ENCODE data around the gene TEX2. TPM values are rescaled to one million over a fixed set of nuclear protein-coding genes. Genes with fewer than 3 reads are reported as not detected.
A peak's percentile ranks its signal among the peaks of the same experiment; 100 is the strongest.
"Not testable (repeated sequence)": the region's sequence is repeated elsewhere in the genome, so short reads cannot be mapped to it uniquely, and the experiment has no call there.

Gene TEX2
- total RNA-seq, 1 donor from 2014 or later = 58.0 TPM

DNA sequence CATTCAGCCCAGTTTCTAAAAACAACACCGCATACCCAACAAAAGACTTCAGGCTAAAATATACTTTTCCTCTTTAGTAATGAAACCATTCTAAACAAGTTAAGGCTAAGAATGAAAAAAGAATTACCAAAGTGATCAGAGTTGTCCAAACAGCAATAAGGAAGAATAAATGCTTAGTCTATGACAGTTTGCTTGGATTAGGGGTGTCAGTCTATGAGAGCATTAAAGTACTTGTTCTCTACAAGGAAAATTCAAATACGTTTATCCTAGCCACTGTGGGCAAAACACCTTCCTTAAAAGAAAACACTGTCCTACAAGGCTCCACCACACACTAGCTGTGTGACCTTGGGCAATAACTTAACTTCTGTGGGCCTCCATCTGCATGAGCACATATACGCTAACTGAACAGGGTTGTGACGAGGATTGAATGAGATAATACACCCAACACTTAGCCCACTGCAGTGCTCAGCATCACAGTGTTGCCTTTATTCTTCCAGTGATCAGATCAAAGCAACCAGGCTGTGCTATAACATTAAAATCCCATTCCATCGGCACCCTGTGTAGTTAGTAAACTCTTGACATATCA, 53.6 kb downstream of the TEX2 start:
- TF ChIP-seq, protein P1, sequence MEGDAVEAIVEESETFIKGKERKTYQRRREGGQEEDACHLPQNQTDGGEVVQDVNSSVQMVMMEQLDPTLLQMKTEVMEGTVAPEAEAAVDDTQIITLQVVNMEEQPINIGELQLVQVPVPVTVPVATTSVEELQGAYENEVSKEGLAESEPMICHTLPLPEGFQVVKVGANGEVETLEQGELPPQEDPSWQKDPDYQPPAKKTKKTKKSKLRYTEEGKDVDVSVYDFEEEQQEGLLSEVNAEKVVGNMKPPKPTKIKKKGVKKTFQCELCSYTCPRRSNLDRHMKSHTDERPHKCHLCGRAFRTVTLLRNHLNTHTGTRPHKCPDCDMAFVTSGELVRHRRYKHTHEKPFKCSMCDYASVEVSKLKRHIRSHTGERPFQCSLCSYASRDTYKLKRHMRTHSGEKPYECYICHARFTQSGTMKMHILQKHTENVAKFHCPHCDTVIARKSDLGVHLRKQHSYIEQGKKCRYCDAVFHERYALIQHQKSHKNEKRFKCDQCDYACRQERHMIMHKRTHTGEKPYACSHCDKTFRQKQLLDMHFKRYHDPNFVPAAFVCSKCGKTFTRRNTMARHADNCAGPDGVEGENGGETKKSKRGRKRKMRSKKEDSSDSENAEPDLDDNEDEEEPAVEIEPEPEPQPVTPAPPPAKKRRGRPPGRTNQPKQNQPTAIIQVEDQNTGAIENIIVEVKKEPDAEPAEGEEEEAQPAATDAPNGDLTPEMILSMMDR (IDR thresholded peaks at IDR 0.05; ENCODE audit: borderline replicate concordance) = no peak
- no peak for DNase-seq
- intact Hi-C loops (cut with micrococcal nuclease) = no loop called here
- Histone ChIP-seq H3K9me3 (replicated peaks) (no peaks in the 10 kb centered on the region), H3K27me3 (ENCODE audit: low read depth) (no peaks in the 10 kb centered on the region), H3K27ac (replicated peaks) (peak overlapping the region; percentile 49), H3K4me1 (peaks cover 41% of the 10 kb centered on the region), H3K36me3 (peaks cover 27% of the 10 kb centered on the region), H3K4me3 (no peak overlapping the region)

- intact Hi-C loops (cut with micrococcal nuclease); H3K27me3 ChIP-seq (ENCODE audit: low read depth); H3K4me3 ChIP-seq; DNase-seq; H3K9me3 ChIP-seq (replicated peaks): not testable (repeated sequence)
- H3K27ac ChIP-seq (replicated peaks) = peak overlapping the region; percentile 49
- H3K36me3 ChIP-seq = peaks cover 23% of the 10 kb centered on the region
- peaks cover 40% of the 10 kb centered on the region for H3K4me1 ChIP-seq
These were observed 54.4 kb downstream of the TEX2 start for GRCh38 chr17:64208656-64209055.

GRCh38 chr17:64205804-64206203, 57.3 kb downstream of the TEX2 start:
- intact Hi-C loops (cut with micrococcal nuclease) = no loop called here
- TF ChIP-seq, protein P1 (IDR thresholded peaks at IDR 0.05; ENCODE audit: borderline replicate concordance) = no peak
- Histone ChIP-seq H3K4me3 (no peak overlapping the region), H3K27ac (replicated peaks) (no peak overlapping the region), H3K4me1 (peaks cover 60% of the 10 kb centered on the region), H3K27me3 (ENCODE audit: low read depth) (no peaks in the 10 kb centered on the region), H3K9me3 (replicated peaks) (no peaks in the 10 kb centered on the region), H3K36me3 (no peaks in the 10 kb centered on the region)
- no peak for DNase-seq

- intact Hi-C loops (cut with micrococcal nuclease) = no loop called here
- Histone ChIP-seq H3K4me3 (no peak overlapping the region), H3K27ac (replicated peaks) (peak overlapping the region; percentile 62), H3K4me1 (peaks cover 61% of the 10 kb centered on the region), H3K27me3 (ENCODE audit: low read depth) (no peaks in the 10 kb centered on the region), H3K9me3 (replicated peaks) (no peaks in the 10 kb centered on the region), H3K36me3 (no peaks in the 10 kb centered on the region)
- TF ChIP-seq, protein P1 (IDR thresholded peaks at IDR 0.05; ENCODE audit: borderline replicate concordance) = no peak
- DNase-seq = no peak
These were observed 59.4 kb downstream of the TEX2 start for GRCh38 chr17:64203630-64204029.

- H3K36me3 ChIP-seq = no peaks in the 10 kb centered on the region
- DNase-seq = no peak
- intact Hi-C loops (cut with micrococcal nuclease) = no loop called here
- peaks cover 2% of the 10 kb centered on the region for H3K9me3 ChIP-seq (replicated peaks)
- H3K4me3 ChIP-seq = no peak overlapping the region
- H3K27me3 ChIP-seq (ENCODE audit: low read depth) = no peaks in the 10 kb centered on the region
- TF ChIP-seq, protein P1 (IDR thresholded peaks at IDR 0.05; ENCODE audit: borderline replicate concordance) = no peak
- H3K27ac ChIP-seq (replicated peaks) = peak overlapping the region; percentile 62
- H3K4me1 ChIP-seq = peaks cover 61% of the 10 kb centered on the region
These were observed 60.2 kb downstream of the TEX2 start for GRCh38 chr17:64202683-64203344.
